Measurements from ENCODE around the gene RPL31. TPM values are rescaled to one million over a fixed set of nuclear protein-coding genes. Genes with fewer than 3 reads are reported as not detected.

The RPL31 gene
- total RNA-seq, 1 experiment from 2014 or later, result 682 TPM

DNA sequence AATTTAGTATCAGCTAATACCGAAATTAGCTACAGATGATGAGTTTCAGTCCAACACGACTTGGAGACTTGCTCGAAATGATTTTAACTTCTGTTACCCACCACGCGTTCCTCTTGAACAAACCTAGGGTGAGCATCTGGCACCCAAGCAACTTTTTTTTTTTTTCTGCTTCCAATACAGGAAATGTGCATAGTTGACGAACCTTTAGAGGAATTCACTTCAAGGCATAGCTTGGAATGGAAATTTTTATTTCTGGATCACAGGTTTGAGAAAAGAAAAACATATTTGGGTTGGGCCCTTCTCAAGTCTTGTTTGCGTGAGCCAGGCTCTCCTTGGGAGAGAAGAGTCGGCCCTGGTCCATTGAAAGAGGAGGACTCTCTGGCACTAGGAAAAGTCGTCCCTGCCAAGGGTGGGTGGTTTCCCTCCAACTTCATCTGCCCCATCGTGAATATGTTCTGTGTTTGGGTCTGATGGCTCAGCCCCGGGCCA, 37.4 kb upstream of the RPL31 start:
- ATAC-seq, result no peak
- DNase-seq (ENCODE audit: low read depth, low spot score), result no peak
- no peak overlapping the region for H3K4me3 ChIP-seq (ENCODE audit: low read depth in 2 of 2, low read length in 2 of 2)
- TF ChIP-seq TCF7L2 (IDR thresholded peaks at IDR 0.05; ENCODE audit: low read depth, low read length), result no peak
- TF ChIP-seq POLR2AphosphoS5 (IDR thresholded peaks at IDR 0.05; ENCODE audit: low read depth, low read length), result no peak
- TF ChIP-seq CTCF (IDR thresholded peaks at IDR 0.05), result no peak
- no peak overlapping the region for H3K27ac ChIP-seq (ENCODE audit: low read length)
- H3K9me3 ChIP-seq (ENCODE audit: control insufficient read depth, insufficient read depth, low read depth, low read length), result no peaks in the 10 kb centered on the region
- H3K36me3 ChIP-seq (ENCODE audit: control insufficient read depth, insufficient read depth, low read length), result no peaks in the 10 kb centered on the region
- intact Hi-C loops (cut with micrococcal nuclease; ENCODE audit: unreplicated experiment) (no loop called here), in situ Hi-C loops (cut with HindIII; ENCODE audit: low pct_unique_long_range_greater_than_20kb, low sequenced_read_pairs) (no loop called here)
- no peaks in the 10 kb centered on the region for H3K27me3 ChIP-seq (ENCODE audit: control insufficient read depth, insufficient read depth, low read length)
- CTCF ChIA-PET, result no interaction called here
- POLR2A ChIA-PET, result no interaction called here
- BruUV-seq (replicated peaks), result no TSS peak
- H3K4me1 ChIP-seq (ENCODE audit: control insufficient read depth, insufficient read depth, low read length), result no peaks in the 10 kb centered on the region

- H3K27ac ChIP-seq (ENCODE audit: low read length), result no peak overlapping the region
- ChIA-PET POLR2A (no interaction called here), CTCF (no interaction called here)
Observed at GRCh38 chr2:100965596-100965995, 36.5 kb upstream of the RPL31 start.

More at GRCh38 chr2:100965596-100965995, 36.5 kb upstream of the RPL31 start:
- DNase-seq (ENCODE audit: low read depth, low spot score), result no peak
- H3K36me3 ChIP-seq (ENCODE audit: control insufficient read depth, insufficient read depth, low read length), result no peaks in the 10 kb centered on the region
- no peak overlapping the region for H3K4me3 ChIP-seq (ENCODE audit: low read depth in 2 of 2, low read length in 2 of 2)
- ATAC-seq, result no peak
- H3K9me3 ChIP-seq (ENCODE audit: control insufficient read depth, insufficient read depth, low read depth, low read length), result no peaks in the 10 kb centered on the region
- H3K4me1 ChIP-seq (ENCODE audit: control insufficient read depth, insufficient read depth, low read length), result no peaks in the 10 kb centered on the region
- in situ Hi-C loops (cut with HindIII; ENCODE audit: low pct_unique_long_range_greater_than_20kb, low sequenced_read_pairs), result no loop called here
- TF ChIP-seq POLR2AphosphoS5 (IDR thresholded peaks at IDR 0.05; ENCODE audit: low read depth, low read length) (no peak), TCF7L2 (IDR thresholded peaks at IDR 0.05; ENCODE audit: low read depth, low read length) (no peak), SIN3A (IDR thresholded peaks at IDR 0.05; ENCODE audit: borderline replicate concordance, insufficient read depth, low read depth, low read length) (no peak), CTCF (IDR thresholded peaks at IDR 0.05) (no peak), REST (IDR thresholded peaks at IDR 0.05; ENCODE audit: insufficient read depth in 1 of 2, low read depth in 2 of 2, low read length in 1 of 2) (no peak)
- H3K27me3 ChIP-seq (ENCODE audit: control insufficient read depth, insufficient read depth, low read length), result no peaks in the 10 kb centered on the region
- BruUV-seq (replicated peaks), result no TSS peak
- intact Hi-C loops (cut with micrococcal nuclease; ENCODE audit: unreplicated experiment), result no loop called here

Data from Panc1 (cell line).